A549 (cell line): ENCODE results near the gene GBGT1. TPM values are rescaled to one million over a fixed set of nuclear protein-coding genes. Genes with fewer than 3 reads are reported as not detected.

Source experiments
- ATAC-seq, 2 experiments: fragments of 200-7000 bp in 1 of 2; fragments of >200 bp in 1 of 2; cut with Nextera tagmentation in 1 of 2; cut with Tn5 transposase in 1 of 2; 3 replicates each; pipeline versions ENCODE4 v1.8.0 to v1.9.1; 2018 to 2020; ENCODE audit warnings: mild to moderate bottlenecking in 1 of 2, moderate library complexity in 1 of 2
- CTCF ChIA-PET: fragments of 300-600 bp; sonication (Branson Sonifier 250); formaldehyde crosslinking; extraction: SDS; loops from one replicate; lab custom pipeline; 2021; ENCODE audit warnings: antibody characterized with exemption, inconsistent platforms; lab: Yijun Ruan, JAX
- POLR2A ChIA-PET: fragments of 350-600 bp; formaldehyde crosslinking; extraction: SDS; loops from one replicate; lab custom pipeline; 2021; ENCODE audit warnings: antibody characterized with exemption, inconsistent platforms; lab: Yijun Ruan, JAX
- DNase-seq, 2 experiments: peaks; one replicate each; pipeline versions ENCODE4 v3.0.0 to v3.0.0-alpha.2; 2011 to 2016; ENCODE audit warnings: low read depth in 1 of 2, low spot score in 1 of 2
- FAIRE-seq: peaks from 2 replicates; lab custom pipeline; 2011; peaks lifted over from hg19 to GRCh38; lab: Jason Lieb, UNC
- H3K27ac ChIP-seq, 2 experiments: fragments of >200 bp; sonication (Bioruptor Twin); formaldehyde crosslinking; 3 replicates each; pipeline ENCODE4 v1.5.1; 2016 to 2017
- H3K4me1 ChIP-seq: fragments of >200 bp; sonication (Bioruptor Twin); formaldehyde crosslinking; 3 replicates; pipeline ENCODE4 v1.6.1; 2016
- H3K4me2 ChIP-seq: fragments of >200 bp; sonication (Bioruptor Twin); formaldehyde crosslinking; 3 replicates; pipeline ENCODE4 v1.6.1; 2016
- H3K4me3 ChIP-seq: fragments of >200 bp; sonication (Bioruptor Twin); formaldehyde crosslinking; 3 replicates; pipeline ENCODE4 v1.5.1; 2016
- H3K9me3 ChIP-seq: fragments of >200 bp; sonication (Bioruptor Twin); formaldehyde crosslinking; 3 replicates; pipeline ENCODE4 v1.6.1; 2016
- ATOH8 ChIP-seq: fragments of 250-450 bp; sonication (Bioruptor Pico); IDR thresholded peaks from 2 replicates; pipeline ENCODE4 v1.5.0; 2020; ENCODE audit warnings: low read depth, mild to moderate bottlenecking, moderate library complexity
- BHLHE40 ChIP-seq: IDR thresholded peaks from 2 replicates; pipeline ENCODE4 v1.6.1; 2012; ENCODE audit warnings: low read depth, low read length, inconsistent platforms
- CHD2 ChIP-seq: fragments of 150-350 bp; IDR thresholded peaks from 2 replicates; pipeline ENCODE4 v1.6.1; 2014; ENCODE audit warnings: low read length; ENCODE audit not compliant: partially characterized antibody
- EHF ChIP-seq: fragments of 250-450 bp; sonication (Bioruptor Pico); IDR thresholded peaks from 2 replicates; pipeline ENCODE4 v1.5.0; 2020; ENCODE audit warnings: mild to moderate bottlenecking
- EP300 ChIP-seq, 2 experiments: fragments of >200 bp; sonication (Bioruptor Twin); formaldehyde crosslinking; IDR thresholded peaks; 2 replicates in 1 of 2; 3 replicates in 1 of 2; pipeline ENCODE4 v1.6.1; 2016 to 2017
- ESRRA ChIP-seq: fragments of 150-350 bp; IDR thresholded peaks from 2 replicates; pipeline ENCODE4 v1.6.1; 2014; ENCODE audit warnings: mild to moderate bottlenecking, low read length, borderline replicate concordance
- FOSB ChIP-seq: fragments of 250-450 bp; sonication (Bioruptor Pico); IDR thresholded peaks from 2 replicates; pipeline ENCODE4 v1.5.0; 2020; ENCODE audit warnings: mild to moderate bottlenecking, moderate library complexity
- GATA3 ChIP-seq: IDR thresholded peaks from 2 replicates; pipeline ENCODE4 v1.6.1; 2012; ENCODE audit warnings: borderline replicate concordance
- HDAC2 ChIP-seq: fragments of 200-600 bp; sonication (generic); IDR thresholded peaks from 2 replicates; pipeline ENCODE4 v1.6.1; 2016
- HES2 ChIP-seq: fragments of >200 bp; sonication (Bioruptor Twin); formaldehyde crosslinking; IDR thresholded peaks from 2 replicates; pipeline ENCODE4 v1.6.1; 2016
- HOXA7 ChIP-seq: fragments of 250-450 bp; sonication (Bioruptor Pico); IDR thresholded peaks from 2 replicates; pipeline ENCODE4 v1.5.0; 2020; ENCODE audit warnings: mild to moderate bottlenecking, moderate library complexity
- HOXB13 ChIP-seq: fragments of 250-450 bp; sonication (Bioruptor Pico); IDR thresholded peaks from 2 replicates; pipeline ENCODE4 v1.5.0; 2020; ENCODE audit warnings: low read depth, mild to moderate bottlenecking, moderate library complexity
- JUNB ChIP-seq: fragments of >200 bp; sonication (Bioruptor Twin); formaldehyde crosslinking; IDR thresholded peaks from 2 replicates; pipeline ENCODE4 v1.6.1; 2016
- KDM5A ChIP-seq: fragments of 200-600 bp; sonication (generic); IDR thresholded peaks from 2 replicates; pipeline ENCODE4 v1.6.1; 2016; ENCODE audit warnings: antibody characterized with exemption, mild to moderate bottlenecking
- MAFK ChIP-seq: fragments of 450-650 bp; IDR thresholded peaks from 2 replicates; pipeline ENCODE4 v1.6.1; 2014; ENCODE audit not compliant: partially characterized antibody
- NR3C1 ChIP-seq: fragments of >200 bp; sonication (Bioruptor Twin); formaldehyde crosslinking; IDR thresholded peaks from 3 replicates; pipeline ENCODE4 v1.6.1; 2017
- PBX3 ChIP-seq: IDR thresholded peaks from 2 replicates; pipeline ENCODE4 v1.6.1; 2012
- POLR2AphosphoS2 ChIP-seq: conservative IDR thresholded peaks from 2 replicates; pipeline ENCODE4 v1.6.1; 2012; ENCODE audit warnings: low read length, improper control_type of control experiment, inconsistent platforms
- RAD21 ChIP-seq, 2 experiments: fragments of >200 bp in 1 of 2; sonication (Bioruptor Twin) in 1 of 2; formaldehyde crosslinking in 1 of 2; IDR thresholded peaks in 1 of 2; conservative IDR thresholded peaks in 1 of 2; 2 replicates in 1 of 2; 3 replicates in 1 of 2; pipeline ENCODE4 v1.6.1; 2012 to 2018; ENCODE audit warnings: inconsistent platforms in 1 of 2
- REST ChIP-seq: fragments of 200-600 bp; sonication (generic); IDR thresholded peaks from 2 replicates; pipeline ENCODE4 v1.6.1; 2016; ENCODE audit warnings: antibody characterized with exemption, mild to moderate bottlenecking, moderate library complexity
- RFX5 ChIP-seq: fragments of 450-650 bp; IDR thresholded peaks from 2 replicates; pipeline ENCODE4 v1.7.1; 2014; ENCODE audit warnings: antibody characterized with exemption, mild to moderate bottlenecking, moderate library complexity
- RNF2 ChIP-seq: fragments of 200-600 bp; sonication (generic); IDR thresholded peaks from 2 replicates; pipeline ENCODE4 v1.6.1; 2016; ENCODE audit warnings: low read depth, mild to moderate bottlenecking, antibody characterized with exemption, moderate library complexity, borderline replicate concordance
- SREBF2 ChIP-seq: fragments of 450-650 bp; IDR thresholded peaks from 2 replicates; pipeline ENCODE4 v1.6.1; 2014; ENCODE audit warnings: mild to moderate bottlenecking, moderate library complexity
- ZC3H11A ChIP-seq: fragments of 450-650 bp; IDR thresholded peaks from 2 replicates; pipeline ENCODE4 v1.6.1; 2014; ENCODE audit warnings: antibody characterized with exemption, mild to moderate bottlenecking
- ZNF302 ChIP-seq: fragments of 250-450 bp; sonication (Bioruptor Pico); IDR thresholded peaks from 2 replicates; pipeline ENCODE4 v1.9.0; 2021; ENCODE audit warnings: inconsistent platforms, mild to moderate bottlenecking, moderate library complexity
- ZSCAN20 ChIP-seq: fragments of 250-450 bp; sonication (Bioruptor Pico); IDR thresholded peaks from 2 replicates; pipeline ENCODE4 v1.8.0; 2022; ENCODE audit warnings: mild to moderate bottlenecking, moderate library complexity
- WGBS: methylation state at CpG from one replicate; pipeline ENCODE4 v1.1.6; 2017; ENCODE audit errors: missing lambda C conversion rate; 5-methylcytosine and 5-hydroxymethylcytosine counted together
- polyA plus RNA-seq, 4 experiments: library from polyadenylated mRNA; depleted of rRNA in 3 of 4; stranded (reverse); fragments of >200 nt; fragmentation: RNase III in 1 of 4; extraction: RNeasy Plus Mini Kit Qiagen cat#74134 plus additional on column Dnase treatment in 1 of 4; gene quantifications; 2 replicates in 3 of 4; 3 replicates in 1 of 4; pipeline ENCODE4 v1.2.3, GENCODE V29; 2011 to 2017

GBGT1 gene
- polyA plus RNA-seq, 2 of the 4 experiments (the other 2 are of a cell fraction), result 1.7 to 2.4 TPM

GRCh38 chr9:133118179-133118520 is 45.6 kb downstream of the GBGT1 start:
- ChIA-PET POLR2A (no interaction called here), CTCF (interaction anchor here (1.5 to 30.3 kb wide), 5 partner anchors 11 to 95 kb away, joined by 4 to 1284 read pairs (median 42); no protein-coding TSS in a partner anchor)
- Histone ChIP-seq H3K4me3 (no peak overlapping the region), H3K9me3 (no peaks in the 10 kb centered on the region), H3K27ac (no peak overlapping the region), H3K4me2 (no peak overlapping the region), H3K4me1 (peaks cover 19% of the 10 kb centered on the region)
- no peak for FAIRE-seq
- no peak for ATAC-seq
- DNase-seq, result no peak
- TF ChIP-seq RFX5, result no peak
- no peak for TF ChIP-seq MAFK
- no peak for TF ChIP-seq NR3C1
- no peak for TF ChIP-seq SREBF2
- TF ChIP-seq RAD21 (conservative IDR thresholded peaks at IDR 0.05 in 1 of 2, IDR thresholded peaks at IDR 0.05 in 1 of 2), result no peak
- no peak for TF ChIP-seq POLR2AphosphoS2
- no peak for TF ChIP-seq CHD2
- no peak for TF ChIP-seq BHLHE40
- TF ChIP-seq GATA3, result no peak
- TF ChIP-seq HES2, result no peak
- TF ChIP-seq REST, result no peak
- no peak for TF ChIP-seq HOXA7 (CRISPR knock-in tag)
- TF ChIP-seq FOSB (CRISPR knock-in tag), result no peak
- WGBS, result 100% methylated on average over 3 of the region's 3 CpGs

- 82% methylated on average over 18 of the region's 18 CpGs for WGBS
- ATAC-seq (no peak), FAIRE-seq (no peak)
- ChIA-PET CTCF (interaction anchor here (0.5 to 30.3 kb wide), 7 partner anchors 11 to 1803 kb away, joined by 3 to 1284 read pairs (median 4); no protein-coding TSS in a partner anchor), POLR2A (no interaction called here)
- no peaks in the 10 kb centered on the region for H3K9me3 ChIP-seq
- H3K27ac ChIP-seq, result no peak overlapping the region
- no peak overlapping the region for H3K4me3 ChIP-seq
- no peak overlapping the region for H3K4me2 ChIP-seq
- TF ChIP-seq CHD2 (no peak), ATOH8 (CRISPR knock-in tag) (no peak), ZC3H11A (no peak), ESRRA (no peak), NR3C1 (no peak), KDM5A (no peak), PBX3 (no peak), JUNB (no peak), EHF (CRISPR knock-in tag) (no peak), ZNF302 (CRISPR knock-in tag) (no peak), EP300 (IDR thresholded peaks at IDR 0.05) (no peak), GATA3 (no peak), HOXA7 (CRISPR knock-in tag) (no peak), RNF2 (no peak), FOSB (CRISPR knock-in tag) (no peak), HDAC2 (no peak), ZSCAN20 (CRISPR knock-in tag) (no peak), HOXB13 (CRISPR knock-in tag) (no peak)
- TF ChIP-seq, all 56 proteins: peak for 0
- no peak for DNase-seq
- H3K4me1 ChIP-seq, result peaks cover 15% of the 10 kb centered on the region
Observed at GRCh38 chr9:133117271-133118178, 46.2 kb downstream of the GBGT1 start.
